HG02678 (cell line): ENCODE results near the gene LRP10.
A peak's percentile ranks its signal among the peaks of the same experiment; 100 is the strongest.
"Not testable (repeated sequence)": the region's sequence is repeated elsewhere in the genome, so short reads cannot be mapped to it uniquely, and the experiment has no call there.

Experiments used
- ATAC-seq: cut with Tn5 transposase; IDR thresholded peaks from one replicate; pipeline ENCODE4 v1.9.1; 2021; ENCODE audit warnings: mild to moderate bottlenecking, moderate library complexity; ENCODE audit not compliant: unreplicated experiment

The LRP10 gene

GRCh38 chr14:22910916-22911315 is 39.4 kb downstream of the LRP10 start:
- ATAC-seq, result no peak

- ATAC-seq, result not testable (repeated sequence)
Measured at GRCh38 chr14:22914836-22915235, 43.3 kb downstream of the LRP10 start.

- no peak for ATAC-seq
Measured at GRCh38 chr14:22915886-22916521, 44.5 kb downstream of the LRP10 start.

- ATAC-seq, result peak; percentile 88
Measured at GRCh38 chr14:22918804-22919600, 47.5 kb downstream of the LRP10 start, which contains the start of gene RBM23. Gene RBM23 (minus strand): TSS chr14:22919149.

GRCh38 chr14:22919601-22919921 is 48.0 kb downstream of the LRP10 start:
- ATAC-seq, result peak; percentile 15

GRCh38 chr14:22920697-22921096 is 49.2 kb downstream of the LRP10 start:
- ATAC-seq, result no peak

GRCh38 chr14:22922294-22922693 is 50.8 kb downstream of the LRP10 start:
- no peak for ATAC-seq

- no peak for ATAC-seq
Measured at GRCh38 chr14:22923746-22924145, 52.2 kb downstream of the LRP10 start.

- ATAC-seq, result no peak
Measured at GRCh38 chr14:22925513-22925912, 54.0 kb downstream of the LRP10 start.

GRCh38 chr14:22926316-22926715 is 54.8 kb downstream of the LRP10 start:
- ATAC-seq, result no peak

- no peak for ATAC-seq
Measured at GRCh38 chr14:22928237-22929103, 56.9 kb downstream of the LRP10 start.

- ATAC-seq, result peak; percentile 94
Measured at GRCh38 chr14:22929104-22929960, 57.8 kb downstream of the LRP10 start, which contains the start of gene PRMT5. Gene PRMT5 (minus strand): TSS chr14:22929376. CDS start chr14:22929361, 15 bp downstream.

GRCh38 chr14:22929961-22930364 is 58.4 kb downstream of the LRP10 start:
- ATAC-seq, result no peak
